Naive thymus-derived CD8-positive, alpha-beta T cell (primary cell): ENCODE results near the gene PLAU. TPM values are rescaled to one million over a fixed set of nuclear protein-coding genes. Genes with fewer than 3 reads are reported as not detected.

Source experiments
- ATAC-seq, 2 donors: fragments of 150-1000 bp; cut with Tn5 transposase in 1 of 2; sonication (Bioruptor Pico), chemical (Tn5 transposase) in 1 of 2; 1 replicate in 1 of 2; 2 replicates in 1 of 2; pipeline ENCODE4 v1.10.0; 2021; ENCODE audit warnings: mild to moderate bottlenecking in 2 of 2, moderate library complexity in 2 of 2
- POLR2A ChIA-PET: fragments of 350-600 bp; sonication (Branson Sonifier 250); formaldehyde crosslinking; loops from one replicate; lab custom pipeline; 2021; ENCODE audit warnings: antibody characterized with exemption; lab: Charles Lee
- DNase-seq, 10 donors: peaks; one replicate each; pipeline versions ENCODE4 v3.0.0 to v3.0.0-alpha.2; 2020 to 2022
- H3K27ac Mint-ChIP-seq, 10 donors: one replicate each; pipeline ENCODE4 v1.8.0; 2020 to 2022; ENCODE audit warnings: mild to moderate bottlenecking in 10 of 10, mixed read lengths in 10 of 10, moderate library complexity in 4 of 10, inconsistent platforms in 1 of 10
- H3K27me3 Mint-ChIP-seq, 5 donors: one replicate each; pipeline ENCODE4 v1.8.0; 2021 to 2022; ENCODE audit warnings: mixed read lengths in 5 of 5
- H3K36me3 Mint-ChIP-seq, 3 donors: one replicate each; pipeline ENCODE4 v1.8.0; 2020 to 2022; ENCODE audit warnings: mixed read lengths in 3 of 3, mild to moderate bottlenecking in 2 of 3, inconsistent platforms in 1 of 3
- H3K4me1 Mint-ChIP-seq, 4 donors: one replicate each; pipeline ENCODE4 v1.8.0; 2021 to 2022; ENCODE audit warnings: mixed read lengths in 4 of 4
- H3K4me3 Mint-ChIP-seq, 10 donors: one replicate each; pipeline ENCODE4 v1.8.0; 2020 to 2022; ENCODE audit warnings: mild to moderate bottlenecking in 10 of 10, mixed read lengths in 10 of 10, moderate library complexity in 6 of 10, inconsistent platforms in 1 of 10
- H3K9me3 Mint-ChIP-seq, 9 donors: one replicate each; pipeline ENCODE4 v1.8.0; 2020 to 2022; ENCODE audit warnings: mixed read lengths in 9 of 9, mild to moderate bottlenecking in 3 of 9, inconsistent platforms in 1 of 9, moderate library complexity in 1 of 9
- polyA plus RNA-seq, 3 donors: library from polyadenylated mRNA; unstranded; fragments of 300-500 nt; fragmentation: Illumina TruSeq; gene quantifications; one replicate each; pipeline ENCODE4 v1.2.3, GENCODE V29; 2021
- total RNA-seq, 8 experiments: library from RNA in 2 of 8; stranded (reverse) in 2 of 8; gene quantifications; one replicate each; pipeline ENCODE4 v1.2.3 and lab custom pipeline; 2021 to 2026

The PLAU gene
- total and polyA plus RNA-seq, 5 experiments from 2014 or later: 0.26 to 0.30 TPM; not detected in 3

GRCh38 chr10:73868655-73869195 is 42.2 kb upstream of the PLAU start:
- peak overlapping the region in 2 of 10 donors; percentile 8 to 33 for H3K4me3 Mint-ChIP-seq
- peaks cover 0 to 50% (median 10%) of the 10 kb centered on the region in 3 donors for H3K36me3 Mint-ChIP-seq
- no peaks in the 10 kb centered on the region for H3K9me3 Mint-ChIP-seq

DNA sequence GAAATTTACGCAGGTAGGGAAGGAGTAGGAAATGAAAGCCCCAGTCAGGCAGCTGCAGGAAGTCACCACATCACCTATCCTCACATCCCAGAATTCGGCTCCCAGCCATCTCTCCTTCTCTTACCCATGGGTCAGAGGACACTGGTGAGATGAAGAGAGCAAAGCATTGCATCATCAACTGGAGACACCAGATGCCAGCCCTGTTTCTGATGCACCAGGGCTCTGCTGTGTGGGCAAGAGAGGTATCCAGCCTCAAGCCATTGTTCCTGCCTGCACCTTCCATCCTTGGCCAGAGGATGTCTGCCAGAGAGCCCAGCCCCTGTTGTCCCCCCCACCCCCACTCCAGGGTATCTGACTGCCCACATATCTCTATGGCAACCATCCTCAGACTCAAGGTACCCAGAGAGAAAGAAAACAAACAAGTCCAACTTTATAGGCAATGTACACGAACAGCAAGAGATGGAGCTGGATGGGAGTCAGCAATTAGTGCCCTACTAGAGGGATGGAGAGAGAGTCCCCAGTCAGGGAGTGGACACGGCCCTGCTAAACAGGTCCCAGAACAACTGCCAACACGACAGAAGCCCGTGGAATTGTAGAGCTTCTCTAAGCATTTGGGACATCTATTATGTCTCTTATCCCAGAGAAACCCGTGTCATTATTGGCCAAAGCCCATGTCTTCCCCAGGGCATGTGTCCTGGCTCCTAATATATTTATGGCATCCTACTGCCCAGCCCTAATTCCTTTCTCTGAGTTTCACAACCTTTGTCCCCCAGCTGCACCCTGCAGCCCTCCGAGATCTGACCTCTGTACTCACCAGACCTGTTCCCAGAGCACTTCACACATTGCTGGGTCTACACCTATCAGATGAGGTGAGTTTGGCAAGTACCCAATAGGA is 39.4 kb upstream of the PLAU start:
- peaks cover 0 to 48% (median 8%) of the 10 kb centered on the region in 3 donors for H3K36me3 Mint-ChIP-seq
- POLR2A ChIA-PET: interaction anchor here (1.0 kb wide), 2 partner anchors 9 to 12 kb away, joined by 3 to 5 read pairs; no protein-coding TSS in a partner anchor
- no peak for DNase-seq
- ATAC-seq: no peak
- peaks cover 53 to 82% (median 81%) of the 10 kb centered on the region in 4 donors for H3K4me1 Mint-ChIP-seq
- H3K9me3 Mint-ChIP-seq: no peaks in the 10 kb centered on the region
- no peaks in the 10 kb centered on the region for H3K27me3 Mint-ChIP-seq
- peak overlapping the region; percentile 82 to 97 (median 87) for H3K27ac Mint-ChIP-seq
- peak overlapping the region; percentile 70 to 92 (median 87) for H3K4me3 Mint-ChIP-seq

More at GRCh38 chr10:73868655-73869195, 42.2 kb upstream of the PLAU start:
- Mint-ChIP-seq H3K27ac (peak overlapping the region; percentile 70 to 97 (median 92)), H3K4me1 (peaks cover 54 to 96% (median 94%) of the 10 kb centered on the region in 4 donors), H3K27me3 (no peaks in the 10 kb centered on the region)
- no peak for ATAC-seq
- no peak for DNase-seq
- POLR2A ChIA-PET: interaction anchor here (0.7 to 2.2 kb wide), 2 partner anchors 9 to 68 kb away, joined by 3 to 8 read pairs; no protein-coding TSS in a partner anchor

DNA sequence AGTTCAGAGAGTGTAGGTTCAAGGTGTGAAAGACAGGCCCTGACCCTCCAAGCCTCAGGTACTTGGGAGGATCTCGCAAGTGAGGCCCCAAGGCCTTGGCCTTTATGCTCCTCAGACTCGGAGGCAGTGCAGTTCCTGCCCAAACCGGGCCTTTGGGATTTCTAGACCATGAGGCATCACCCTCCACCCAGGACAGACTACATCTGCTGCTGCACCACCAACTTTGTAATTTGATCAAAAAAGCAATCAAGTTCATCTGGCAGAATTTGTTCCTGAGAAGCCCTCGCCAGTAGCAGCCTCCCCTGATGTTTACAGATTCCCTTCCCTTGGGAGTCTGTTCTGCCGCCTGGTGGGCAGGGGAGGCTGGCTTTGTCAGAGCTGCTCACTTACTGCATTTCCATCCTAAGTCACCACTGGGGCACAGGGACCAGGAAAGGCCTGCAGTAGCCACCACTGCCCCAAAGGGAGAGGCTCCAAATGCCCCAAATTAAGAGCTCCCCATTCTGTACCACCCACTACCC is 38.7 kb upstream of the PLAU start:
- no peaks in the 10 kb centered on the region for H3K27me3 Mint-ChIP-seq
- H3K27ac Mint-ChIP-seq: peak overlapping the region; percentile 69 to 97 (median 86)
- ATAC-seq: no peak
- H3K4me1 Mint-ChIP-seq: peaks cover 47 to 82% (median 80%) of the 10 kb centered on the region in 4 donors
- POLR2A ChIA-PET: interaction anchor here (1.0 kb wide), 1 partner anchor 10 kb away, joined by 3 read pairs; no protein-coding TSS in a partner anchor
- peaks cover 0 to 44% (median 8%) of the 10 kb centered on the region in 3 donors for H3K36me3 Mint-ChIP-seq
- no peaks in the 10 kb centered on the region for H3K9me3 Mint-ChIP-seq
- peak overlapping the region; percentile 80 to 92 (median 87) for H3K4me3 Mint-ChIP-seq
- DNase-seq: no peak

GRCh38 chr10:73873142-73873837 is 37.6 kb upstream of the PLAU start:
- POLR2A ChIA-PET: interaction anchor here (1.0 to 7.9 kb wide), 7 partner anchors 9 to 104 kb away, joined by 3 to 106 read pairs (median 15); a partner anchor contains a TSS
- DNase-seq (no peak), ATAC-seq (no peak)
- H3K36me3 Mint-ChIP-seq: peaks cover 0 to 38% (median 8%) of the 10 kb centered on the region in 3 donors
- peak overlapping the region; percentile 80 to 92 (median 87) for H3K4me3 Mint-ChIP-seq
- H3K27me3 Mint-ChIP-seq: no peaks in the 10 kb centered on the region
- no peaks in the 10 kb centered on the region for H3K9me3 Mint-ChIP-seq
- H3K4me1 Mint-ChIP-seq: peaks cover 47 to 81% (median 77%) of the 10 kb centered on the region in 4 donors
- peak overlapping the region; percentile 79 to 97 (median 87) for H3K27ac Mint-ChIP-seq

GRCh38 chr10:73873838-73874215 is 37.1 kb upstream of the PLAU start:
- peak in 2 of 10 donors; percentile 21 to 33 for DNase-seq
- Mint-ChIP-seq H3K27ac (peak overlapping the region in 1 of 10 donors; percentile 33), H3K4me1 (peaks cover 42 to 77% (median 73%) of the 10 kb centered on the region in 4 donors), H3K36me3 (peaks cover 0 to 33% (median 8%) of the 10 kb centered on the region in 3 donors), H3K4me3 (peak overlapping the region in 7 of 10 donors; percentile 49 to 90 (median 65)), H3K9me3 (no peaks in the 10 kb centered on the region), H3K27me3 (no peaks in the 10 kb centered on the region)
- POLR2A ChIA-PET: interaction anchor here (1.2 to 7.9 kb wide), 6 partner anchors 9 to 105 kb away, joined by 3 to 106 read pairs (median 18); a partner anchor contains a TSS
- peak in 1 of 2 donors; percentile 15 for ATAC-seq

DNA sequence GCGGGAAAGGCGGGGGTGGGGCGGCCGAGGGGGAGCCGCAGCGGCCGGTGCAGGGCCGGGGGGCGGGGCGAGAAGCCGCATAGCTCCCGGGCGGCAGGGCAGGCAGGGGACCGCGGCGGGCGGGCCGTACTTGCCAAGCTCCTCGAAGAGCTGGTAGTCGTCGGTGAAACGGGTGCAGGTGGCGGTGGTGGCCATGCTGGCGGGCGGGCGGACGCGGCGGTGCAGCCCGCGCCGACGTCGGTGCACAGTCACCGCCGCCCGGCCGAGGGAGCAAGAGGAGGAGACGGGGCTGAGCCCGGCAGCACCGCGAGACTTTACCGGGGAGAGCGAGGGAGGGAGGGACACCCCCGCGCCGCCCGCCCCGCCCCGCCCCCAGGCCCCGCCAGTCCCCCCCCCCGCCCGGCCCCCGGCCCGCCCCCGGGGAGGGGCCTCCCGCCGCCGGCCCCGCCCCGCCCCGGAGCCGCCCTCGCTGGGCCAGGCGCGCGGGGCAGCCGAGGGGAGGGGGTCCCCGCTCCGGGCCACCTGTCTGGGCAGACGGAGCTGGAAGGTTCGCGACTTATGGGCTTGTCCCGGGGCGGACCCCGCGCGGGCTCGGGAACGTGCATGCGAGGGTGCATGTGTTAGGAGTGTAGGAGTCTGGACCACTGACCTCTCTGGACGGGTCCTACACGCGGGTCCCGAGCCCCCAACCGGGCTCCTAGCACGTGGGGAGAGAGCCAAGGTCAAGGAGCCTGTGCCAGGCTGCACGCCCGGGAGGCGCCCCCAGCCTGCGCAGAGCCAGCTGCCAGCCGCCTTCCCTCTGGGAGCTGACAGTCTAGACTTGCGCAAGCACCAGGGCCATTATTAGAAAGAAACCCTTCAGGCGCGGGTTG is 36.4 kb upstream of the PLAU start, which contains the start of gene CAMK2G:
CAMK2G (minus strand) TSS at position 289 of the 872 bp plus-strand sequence; CDS start at position 195, 94 bp downstream.
- POLR2A ChIA-PET: interaction anchor here (0.6 to 7.9 kb wide), 14 partner anchors 10 to 1659 kb away, joined by 3 to 106 read pairs (median 4); partner anchors contain the start of genes ANAPC16 and CHCHD1
- no peaks in the 10 kb centered on the region for H3K27me3 Mint-ChIP-seq
- peaks cover 0 to 33% (median 8%) of the 10 kb centered on the region in 3 donors for H3K36me3 Mint-ChIP-seq
- DNase-seq: peak; percentile 75 to 92 (median 78)
- H3K4me3 Mint-ChIP-seq: peak within 1 kb of the TSS; percentile 87 to 97 (median 94)
- peak; percentile 75 to 82 for ATAC-seq
- H3K4me1 Mint-ChIP-seq: peaks cover 46 to 75% (median 73%) of the 10 kb centered on the region in 4 donors
- no peaks in the 10 kb centered on the region for H3K9me3 Mint-ChIP-seq
- peak within 1 kb of the TSS; percentile 86 to 97 (median 95) for H3K27ac Mint-ChIP-seq

DNA sequence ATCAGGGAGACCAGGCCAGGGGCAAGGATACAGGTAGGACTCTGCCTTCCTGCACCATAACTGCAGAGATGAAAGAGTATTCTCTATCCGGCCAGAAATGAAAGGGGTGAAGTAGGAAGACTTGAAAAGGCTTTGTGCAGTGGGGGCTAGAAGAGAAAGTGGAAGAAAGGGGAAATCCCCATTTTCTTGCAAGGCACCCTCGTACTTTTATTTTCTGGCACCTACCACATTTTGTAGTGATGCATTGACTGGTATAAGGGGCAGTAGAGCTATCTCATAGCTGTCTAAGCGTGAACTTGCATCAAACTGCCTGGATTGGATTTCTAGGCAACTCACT is 35.8 kb upstream of the PLAU start:
- H3K4me1 Mint-ChIP-seq: peaks cover 50 to 76% (median 74%) of the 10 kb centered on the region in 4 donors
- DNase-seq: peak in 8 of 10 donors; percentile 12 to 82 (median 66)
- ATAC-seq: peak; percentile 49 to 62
- POLR2A ChIA-PET: interaction anchor here (0.6 to 7.9 kb wide), 13 partner anchors 11 to 1660 kb away, joined by 3 to 106 read pairs (median 4); partner anchors contain the start of genes ANAPC16 and CHCHD1
- peaks cover 0 to 28% (median 8%) of the 10 kb centered on the region in 3 donors for H3K36me3 Mint-ChIP-seq
- H3K4me3 Mint-ChIP-seq: peak overlapping the region; percentile 87 to 97 (median 94)
- no peaks in the 10 kb centered on the region for H3K9me3 Mint-ChIP-seq
- no peaks in the 10 kb centered on the region for H3K27me3 Mint-ChIP-seq
- H3K27ac Mint-ChIP-seq: peak overlapping the region; percentile 76 to 97 (median 95)

DNA sequence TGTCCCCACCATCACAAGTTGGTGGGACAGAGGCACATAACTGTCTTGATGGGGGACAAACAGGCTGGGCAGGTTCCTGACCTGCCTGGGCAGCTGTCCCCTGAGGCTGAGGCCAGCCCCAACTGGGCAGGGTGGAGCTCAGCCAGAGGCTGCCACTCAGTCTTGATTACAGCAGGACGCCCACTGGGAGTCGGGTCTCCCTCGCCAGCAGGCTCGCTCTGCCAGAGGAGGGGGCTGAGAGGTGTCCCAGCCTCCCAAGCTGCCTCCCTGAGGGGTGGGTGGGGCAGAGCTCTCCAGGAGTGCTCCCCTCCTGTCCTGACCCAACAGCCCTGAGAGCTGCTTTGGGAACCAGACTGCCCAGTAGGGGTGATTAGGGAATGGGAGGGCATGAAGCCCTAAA is 34.8 kb upstream of the PLAU start:
- Mint-ChIP-seq H3K27me3 (no peaks in the 10 kb centered on the region), H3K4me1 (peaks cover 40 to 66% (median 64%) of the 10 kb centered on the region in 4 donors), H3K9me3 (no peaks in the 10 kb centered on the region), H3K36me3 (peaks cover 0 to 18% (median 6%) of the 10 kb centered on the region in 3 donors), H3K27ac (peak overlapping the region; percentile 29 to 97 (median 87)), H3K4me3 (peak overlapping the region in 6 of 10 donors; percentile 15 to 57 (median 32))
- POLR2A ChIA-PET: interaction anchor here (1.4 to 7.9 kb wide), 4 partner anchors 12 to 74 kb away, joined by 3 to 106 read pairs (median 34); no protein-coding TSS in a partner anchor
- DNase-seq: no peak
- ATAC-seq: no peak

DNA sequence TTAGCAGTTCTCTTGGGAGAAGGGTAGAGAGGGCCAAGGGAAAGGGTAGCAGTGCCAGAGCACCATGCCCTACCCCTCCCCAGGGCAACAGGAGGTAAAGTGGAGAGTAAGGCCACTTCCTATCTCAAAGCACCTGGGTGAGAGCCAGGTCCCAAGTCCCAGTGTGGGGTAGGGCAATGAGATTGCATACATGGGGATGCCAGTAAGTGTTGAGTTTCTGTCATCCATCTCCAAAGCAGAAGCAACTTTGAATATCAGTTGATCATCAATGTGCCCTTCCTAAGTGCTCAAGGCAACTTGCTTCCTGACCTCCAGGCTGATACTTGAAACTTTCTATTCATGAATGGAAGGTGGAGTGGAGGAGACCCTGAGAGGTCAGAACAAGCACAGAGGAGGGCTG is 34.4 kb upstream of the PLAU start:
- Mint-ChIP-seq H3K4me3 (peak overlapping the region in 5 of 10 donors; percentile 2 to 34 (median 28)), H3K27ac (peak overlapping the region; percentile 29 to 97 (median 78))
- ATAC-seq: no peak

GRCh38 chr10:73876971-73877370 is 34.0 kb upstream of the PLAU start:
- H3K27ac Mint-ChIP-seq: peak overlapping the region; percentile 29 to 97 (median 76)
- H3K36me3 Mint-ChIP-seq: peaks cover 0 to 11% (median 4%) of the 10 kb centered on the region in 3 donors
- peak overlapping the region in 2 of 10 donors; percentile 17 to 48 for H3K4me3 Mint-ChIP-seq
- no peak for DNase-seq
- POLR2A ChIA-PET: interaction anchor here (0.5 to 7.9 kb wide), 7 partner anchors 12 to 349 kb away, joined by 3 to 106 read pairs (median 7); no protein-coding TSS in a partner anchor
- no peaks in the 10 kb centered on the region for H3K9me3 Mint-ChIP-seq
- H3K27me3 Mint-ChIP-seq: peaks cover 0 to 2% (median 0%) of the 10 kb centered on the region in 5 donors
- peaks cover 35 to 58% (median 56%) of the 10 kb centered on the region in 4 donors for H3K4me1 Mint-ChIP-seq
- ATAC-seq: no peak

More for the DNA sequence above, 34.4 kb upstream of the PLAU start:
- DNase-seq: no peak
- Mint-ChIP-seq H3K4me1 (peaks cover 39 to 62% (median 60%) of the 10 kb centered on the region in 4 donors), H3K36me3 (peaks cover 0 to 15% (median 6%) of the 10 kb centered on the region in 3 donors), H3K27me3 (peaks cover 0 to 1% (median 0%) of the 10 kb centered on the region in 5 donors), H3K9me3 (no peaks in the 10 kb centered on the region)
- POLR2A ChIA-PET: interaction anchor here (0.5 to 7.9 kb wide), 7 partner anchors 12 to 349 kb away, joined by 3 to 106 read pairs (median 7); no protein-coding TSS in a partner anchor
